NB4 (cell line): ENCODE measurements around the gene SPATA17.
A peak's percentile ranks its signal among the peaks of the same experiment; 100 is the strongest.
"Not testable (repeated sequence)": the region's sequence is repeated elsewhere in the genome, so short reads cannot be mapped to it uniquely, and the experiment has no call there.

Experiments used
- DNase-seq: peaks from one replicate; pipeline ENCODE4 v3.0.0; 2010; ENCODE audit warnings: low read depth
- H3K4me3 ChIP-seq: one replicate; pipeline ENCODE4 v1.5.1; 2011; ENCODE audit warnings: mild to moderate bottlenecking, low read depth, low read length, moderate library complexity
- CTCF ChIP-seq: IDR thresholded peaks from one replicate; pipeline ENCODE4 v1.5.1; 2012; ENCODE audit warnings: low read depth, low read length
- MYC ChIP-seq: IDR thresholded peaks from 2 replicates; pipeline ENCODE4 v1.6.1; 2011; ENCODE audit warnings: low read depth, low read length
- POLR2A ChIP-seq: IDR thresholded peaks from 2 replicates; pipeline ENCODE4 v1.6.1; 2011; ENCODE audit warnings: mild to moderate bottlenecking; ENCODE audit not compliant: insufficient read length; ENCODE audit errors: extremely low read depth
- TF ChIP-seq, protein P1 (sequence below): IDR thresholded peaks from 2 replicates; pipeline ENCODE4 v1.6.1; 2011; ENCODE audit warnings: low read depth, low read length

Gene SPATA17, protein sequence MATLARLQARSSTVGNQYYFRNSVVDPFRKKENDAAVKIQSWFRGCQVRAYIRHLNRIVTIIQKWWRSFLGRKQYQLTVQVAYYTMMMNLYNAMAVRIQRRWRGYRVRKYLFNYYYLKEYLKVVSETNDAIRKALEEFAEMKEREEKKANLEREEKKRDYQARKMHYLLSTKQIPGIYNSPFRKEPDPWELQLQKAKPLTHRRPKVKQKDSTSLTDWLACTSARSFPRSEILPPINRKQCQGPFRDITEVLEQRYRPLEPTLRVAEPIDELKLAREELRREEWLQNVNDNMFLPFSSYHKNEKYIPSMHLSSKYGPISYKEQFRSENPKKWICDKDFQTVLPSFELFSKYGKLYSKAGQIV

GRCh38 chr1:217630711-217631591 is at the start of gene SPATA17, which contains the start of gene GPATCH2:
SPATA17 (plus strand) TSS chr1:217631344; CDS start chr1:217631379, 35 bp downstream.
GPATCH2 (minus strand) TSS chr1:217631090; CDS start chr1:217630971, 119 bp downstream.
- peak within 1 kb of the TSS; percentile 97 for H3K4me3 ChIP-seq
- TF ChIP-seq, protein P1, sequence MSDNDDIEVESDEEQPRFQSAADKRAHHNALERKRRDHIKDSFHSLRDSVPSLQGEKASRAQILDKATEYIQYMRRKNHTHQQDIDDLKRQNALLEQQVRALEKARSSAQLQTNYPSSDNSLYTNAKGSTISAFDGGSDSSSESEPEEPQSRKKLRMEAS: no peak
- peak; percentile 53 for TF ChIP-seq POLR2A
- DNase-seq: peak; percentile 85

DNA sequence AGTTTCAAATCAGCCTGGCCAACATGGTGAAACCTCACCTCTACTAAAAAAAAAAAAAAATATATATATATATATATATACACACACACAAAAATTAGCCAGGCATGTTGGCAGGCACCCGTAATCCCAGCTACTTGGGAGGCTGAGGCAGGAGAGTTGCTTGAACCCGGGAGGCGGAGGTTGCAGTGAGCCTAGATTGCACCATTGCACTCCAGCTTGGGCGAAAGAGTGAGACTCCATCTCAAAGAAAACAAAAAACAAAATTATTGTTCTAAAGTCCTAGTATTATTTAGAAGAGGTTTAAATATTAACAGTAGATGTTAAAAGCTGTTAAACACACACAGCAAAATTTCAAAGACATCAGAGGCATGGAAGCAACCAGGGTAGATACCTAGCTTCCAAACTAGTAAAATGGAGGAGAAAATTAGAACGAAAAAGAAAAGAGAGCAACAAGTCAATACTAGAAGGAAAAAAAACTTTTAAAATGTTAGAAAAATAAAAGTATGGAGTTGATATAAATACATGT is 46.8 kb upstream of the SPATA17 start:
- DNase-seq, H3K4me3 ChIP-seq: not testable (repeated sequence)

DNA sequence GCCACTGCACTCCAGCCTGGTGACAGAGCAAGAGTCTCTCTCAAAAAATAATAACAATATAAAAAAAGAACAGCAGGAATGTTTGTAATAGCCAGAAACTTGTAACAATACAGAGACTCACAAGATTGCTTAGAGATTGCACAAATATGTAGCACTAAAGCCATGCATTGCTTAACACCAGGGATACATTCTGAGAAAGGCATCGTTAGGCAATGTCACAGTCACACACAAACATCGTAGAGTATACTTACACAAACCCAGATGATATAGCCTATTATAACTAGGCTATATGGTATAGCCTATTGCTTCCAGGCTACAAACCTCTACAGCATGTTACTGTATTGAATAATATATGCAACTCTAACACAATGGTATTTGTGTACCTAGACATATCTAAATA is 45.6 kb upstream of the SPATA17 start:
- no peak overlapping the region for H3K4me3 ChIP-seq
- DNase-seq: peak; percentile 1
- TF ChIP-seq, protein P1: no peak
- TF ChIP-seq CTCF: no peak
- no peak for TF ChIP-seq POLR2A
- no peak for TF ChIP-seq MYC

GRCh38 chr1:217586586-217586985 is 44.6 kb upstream of the SPATA17 start:
- TF ChIP-seq, protein P1: no peak
- TF ChIP-seq CTCF: no peak
- no peak for TF ChIP-seq POLR2A
- TF ChIP-seq MYC: no peak
- no peak overlapping the region for H3K4me3 ChIP-seq
- no peak for DNase-seq

GRCh38 chr1:217590598-217590997 is 40.5 kb upstream of the SPATA17 start:
- DNase-seq: no peak
- no peak overlapping the region for H3K4me3 ChIP-seq
- TF ChIP-seq MYC (no peak), POLR2A (no peak), CTCF (no peak)
- TF ChIP-seq, protein P1: no peak

- no peak for DNase-seq
- no peak overlapping the region for H3K4me3 ChIP-seq
- TF ChIP-seq POLR2A (no peak), CTCF (no peak), MYC (no peak)
- TF ChIP-seq, protein P1: no peak
These were observed 32.0 kb upstream of the SPATA17 start for GRCh38 chr1:217599154-217599553.
